ENCODE results near the gene RAB3B.
"Not testable (repeated sequence)": the region's sequence is repeated elsewhere in the genome, so short reads cannot be mapped to it uniquely, and the experiment has no call there.

RAB3B gene

DNA sequence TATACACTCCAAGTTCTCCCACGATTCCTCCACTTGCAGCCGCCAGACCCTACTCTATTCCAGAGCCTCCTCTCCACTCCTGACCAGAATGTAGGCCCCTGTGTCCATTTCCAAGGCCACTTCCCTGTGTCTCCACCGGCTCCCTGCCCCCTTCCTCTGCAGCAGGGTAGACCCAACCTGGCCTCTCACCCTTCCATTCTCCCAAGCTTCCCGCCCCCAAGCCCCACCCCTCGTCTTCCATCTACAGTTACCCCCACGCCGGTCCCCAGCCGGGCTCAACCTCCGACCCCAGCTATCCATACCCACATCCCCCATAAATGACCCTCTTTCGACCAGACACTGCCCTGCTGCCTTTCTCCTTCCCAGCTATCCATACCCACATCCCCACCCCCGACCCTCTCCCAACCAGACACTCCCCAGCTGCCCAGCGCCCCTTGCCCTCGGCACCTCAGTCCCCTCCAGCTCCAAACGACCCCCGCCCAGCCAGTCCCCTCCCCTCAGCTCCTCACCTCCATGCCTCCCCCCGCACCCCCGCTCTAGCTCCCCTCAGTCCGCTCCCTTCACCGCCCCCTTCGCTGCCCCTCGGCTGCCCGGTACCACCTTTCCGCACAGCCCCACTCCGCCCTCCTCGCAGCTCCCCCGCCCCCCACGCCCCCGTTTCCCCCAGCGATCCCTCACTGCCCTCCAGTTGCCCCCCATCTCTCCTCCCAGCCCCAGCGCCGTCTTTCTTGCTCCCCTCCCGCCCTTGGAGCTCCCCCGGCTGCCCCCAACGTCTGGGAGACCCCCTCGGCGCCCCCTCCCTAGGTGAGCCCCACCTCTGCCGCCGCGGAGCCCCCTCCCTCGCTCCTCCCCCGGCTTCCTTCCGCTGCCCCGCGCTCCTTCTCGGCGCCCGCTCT is 670 bp downstream of the RAB3B start:
- DNase-seq (ENCODE audit: low read depth in 2 of 2), result no peak

- no peak for DNase-seq (ENCODE audit: low read depth in 2 of 2)
Measured at GRCh38 chr1:51988254-51988653, 2.2 kb downstream of the RAB3B start.

DNA sequence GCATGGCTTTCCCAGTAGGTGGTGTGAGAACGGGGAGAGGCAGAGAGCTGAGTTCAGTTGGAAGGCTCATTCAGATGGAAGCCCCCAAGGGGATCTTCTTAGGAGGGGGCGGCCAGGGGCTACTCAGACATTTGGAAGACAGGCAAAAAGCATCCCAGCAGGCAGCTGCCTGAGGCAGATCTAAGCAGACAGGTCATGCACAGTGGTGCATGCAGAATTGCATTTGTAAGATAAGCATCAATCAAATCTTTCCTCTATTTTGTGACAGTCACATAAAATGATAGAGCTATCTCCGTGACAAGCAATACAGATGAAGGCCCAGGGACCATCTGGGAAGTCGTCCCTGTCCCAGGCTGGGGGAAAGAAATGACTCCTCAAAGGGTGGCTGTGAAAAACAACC is 3.8 kb downstream of the RAB3B start:
- no peak for DNase-seq (ENCODE audit: low read depth in 2 of 2)

DNA sequence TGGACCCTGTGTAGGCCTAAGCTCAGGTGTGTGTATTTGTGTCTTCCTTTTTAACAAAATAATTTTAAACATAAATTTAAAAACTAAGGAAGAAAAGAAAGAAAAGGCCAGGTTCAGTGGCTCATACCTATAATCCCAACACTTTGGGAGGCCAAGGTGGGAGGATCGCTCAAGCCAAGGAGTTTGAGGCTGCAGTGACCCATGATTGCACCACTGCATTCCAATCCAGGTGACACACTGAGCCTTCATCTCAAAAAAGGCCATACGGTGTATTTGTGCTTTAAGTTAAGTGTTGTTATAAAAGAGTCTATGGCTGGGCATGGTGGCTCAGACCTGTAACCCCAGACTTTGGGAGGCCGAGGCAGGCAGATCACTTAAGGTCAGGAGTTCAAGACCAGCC is 8.3 kb downstream of the RAB3B start:
- DNase-seq (ENCODE audit: low read depth in 2 of 2), result no peak

- no peak for DNase-seq (ENCODE audit: low read depth in 2 of 2)
Measured at GRCh38 chr1:51981555-51981954, 8.9 kb downstream of the RAB3B start.

DNA sequence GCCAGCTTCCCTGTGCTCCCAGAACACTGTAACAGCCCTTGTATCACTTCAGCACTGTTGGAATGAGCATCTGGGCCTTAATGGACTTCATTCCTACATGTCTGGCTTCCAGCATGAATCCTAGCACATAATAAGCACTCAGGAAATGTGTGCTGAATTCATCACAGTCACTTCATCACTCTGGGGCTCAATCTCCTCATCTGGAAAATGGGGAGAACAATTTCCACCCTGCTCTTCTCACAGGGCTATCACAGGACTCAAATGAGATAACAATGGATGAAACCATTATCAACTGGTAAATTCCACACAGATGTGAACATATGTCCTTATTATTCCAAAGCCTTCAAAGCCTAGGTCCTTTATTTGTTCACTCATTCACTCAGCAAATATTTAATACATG is 12.4 kb downstream of the RAB3B start:
- no peak for DNase-seq (ENCODE audit: low read depth in 2 of 2)

DNA sequence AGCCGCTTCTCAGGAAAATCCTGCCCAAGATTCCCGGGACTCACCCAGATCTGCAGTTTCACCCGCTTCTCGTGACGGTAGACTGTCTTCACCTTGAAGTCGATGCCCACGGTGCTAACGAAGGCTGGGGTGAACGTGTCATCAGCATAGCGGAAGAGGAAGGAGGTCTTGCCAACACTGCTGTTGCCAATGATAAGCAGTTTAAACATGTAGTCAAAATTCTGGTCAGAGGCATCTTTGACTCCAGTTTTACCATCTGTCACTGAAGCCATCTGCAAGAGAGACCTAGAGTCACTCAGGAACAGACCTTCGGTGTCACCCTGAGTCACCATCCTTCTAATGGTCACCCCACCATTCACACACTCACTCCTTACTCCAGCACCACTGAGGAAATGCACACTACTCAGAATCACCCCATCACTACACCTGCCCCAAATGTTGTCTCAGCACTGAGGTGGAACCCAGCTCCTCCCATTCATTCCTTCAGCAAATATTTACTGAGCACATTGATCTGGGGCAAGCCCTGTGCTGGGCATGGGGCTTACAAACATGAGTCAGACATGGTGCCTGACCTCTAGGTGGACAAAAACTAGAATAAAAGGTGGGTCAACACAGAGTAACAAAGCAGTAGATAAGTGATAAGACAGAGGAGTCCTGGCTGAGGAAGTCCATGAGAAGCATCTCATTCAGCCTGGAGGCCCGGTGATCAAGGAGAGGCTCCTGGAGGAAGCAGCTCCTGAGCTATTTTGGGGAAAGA is 13.5 kb downstream of the RAB3B start:
- no peak for DNase-seq (ENCODE audit: low read depth in 2 of 2)

- DNase-seq (ENCODE audit: low read depth in 2 of 2), result no peak
Measured at GRCh38 chr1:51973587-51974474, 16.7 kb downstream of the RAB3B start.

GRCh38 chr1:51969038-51969705 is 21.3 kb downstream of the RAB3B start:
- DNase-seq (ENCODE audit: low read depth in 2 of 2), result no peak

DNA sequence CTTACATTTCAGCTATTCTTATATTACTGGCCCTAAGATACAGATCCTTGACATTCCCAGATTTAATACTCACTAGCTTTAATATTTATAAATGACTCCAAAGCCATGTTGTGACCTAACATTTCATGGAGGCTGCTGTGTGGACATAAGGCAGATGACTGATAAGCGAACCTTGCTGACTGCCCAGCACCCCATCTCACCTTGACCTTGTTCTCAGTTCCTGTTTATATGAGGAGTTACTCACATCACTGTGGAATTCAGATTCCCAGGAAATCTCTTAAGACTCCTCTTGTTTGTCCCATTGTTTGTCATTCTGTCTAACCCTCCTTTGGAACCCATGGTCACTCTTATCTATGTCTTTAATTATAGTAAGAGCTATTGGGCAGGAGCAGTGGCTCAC is 21.9 kb downstream of the RAB3B start:
- DNase-seq (ENCODE audit: low read depth in 2 of 2), result no peak

DNA sequence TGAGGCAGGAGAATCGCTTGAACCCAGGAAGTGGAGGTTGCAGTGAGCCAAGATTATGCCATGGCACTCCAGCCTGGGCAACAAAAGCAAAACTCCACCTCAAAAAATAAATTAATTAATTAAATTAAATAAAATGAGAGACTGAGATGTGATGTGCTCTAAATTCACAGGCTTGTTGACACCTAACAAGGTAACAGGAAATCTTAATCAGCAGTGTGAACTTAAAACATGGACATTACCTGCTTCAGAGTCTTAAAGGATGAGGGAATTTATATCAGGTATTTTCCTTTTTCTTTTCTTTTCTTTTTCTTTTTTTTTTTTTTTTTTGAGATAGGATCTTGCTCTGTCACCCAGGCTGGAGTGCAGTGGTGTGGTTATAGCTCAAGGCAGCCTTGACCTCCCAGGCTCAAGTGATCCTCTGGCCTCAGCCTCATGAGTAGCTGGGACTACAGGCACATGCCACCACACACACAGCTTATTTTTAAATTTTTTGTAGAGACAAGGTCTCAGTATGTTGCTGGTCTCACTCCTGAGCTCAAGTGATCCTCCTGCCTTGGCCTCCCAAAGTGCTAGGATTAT is 23.2 kb downstream of the RAB3B start:
- not testable (repeated sequence) for DNase-seq (ENCODE audit: low read depth in 2 of 2)

DNA sequence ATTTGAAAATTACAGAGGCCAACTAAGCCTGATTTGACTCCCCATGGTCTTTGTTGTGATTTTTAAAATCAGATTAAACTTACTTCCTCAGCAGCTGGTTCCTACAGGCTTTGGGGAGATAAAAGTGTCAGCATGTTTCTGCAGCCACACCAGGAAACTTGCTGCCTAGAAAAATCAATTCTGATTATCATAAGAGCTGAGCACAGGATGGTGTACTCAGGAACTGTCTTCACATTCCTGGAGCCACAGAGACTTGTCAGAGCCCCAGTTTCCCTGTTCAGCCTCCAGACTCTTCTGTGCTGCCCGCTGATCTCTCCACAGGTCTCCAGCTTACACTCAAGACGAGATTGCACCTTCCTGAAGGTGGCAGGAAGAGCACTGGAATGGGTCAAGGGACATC is 23.9 kb downstream of the RAB3B start:
- no peak for DNase-seq (ENCODE audit: low read depth in 2 of 2)

DNA sequence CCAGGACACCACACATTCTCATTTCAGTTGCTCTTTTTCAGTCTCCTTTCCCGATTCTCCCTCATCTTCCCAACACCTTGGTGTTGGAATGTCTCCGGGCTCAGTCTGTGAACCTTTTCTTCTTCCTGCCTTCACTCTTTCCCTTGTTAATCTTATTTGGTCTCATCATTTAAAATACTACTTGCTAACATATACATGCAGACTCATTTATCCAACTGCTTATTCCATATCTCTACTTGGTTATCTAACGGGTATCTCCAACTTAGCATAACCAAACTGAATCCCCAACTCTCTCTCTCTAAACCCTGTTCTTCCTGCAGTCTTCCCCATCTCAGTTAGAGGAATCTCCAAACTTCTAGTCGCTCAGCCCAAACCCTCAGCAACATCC is 26.2 kb downstream of the RAB3B start:
- no peak for DNase-seq (ENCODE audit: low read depth in 2 of 2)

GRCh38 chr1:51963592-51964308 is 26.8 kb downstream of the RAB3B start:
- no peak for DNase-seq (ENCODE audit: low read depth in 2 of 2)

- DNase-seq (ENCODE audit: low read depth in 2 of 2), result no peak
Measured at GRCh38 chr1:51962486-51963356, 27.8 kb downstream of the RAB3B start.

DNA sequence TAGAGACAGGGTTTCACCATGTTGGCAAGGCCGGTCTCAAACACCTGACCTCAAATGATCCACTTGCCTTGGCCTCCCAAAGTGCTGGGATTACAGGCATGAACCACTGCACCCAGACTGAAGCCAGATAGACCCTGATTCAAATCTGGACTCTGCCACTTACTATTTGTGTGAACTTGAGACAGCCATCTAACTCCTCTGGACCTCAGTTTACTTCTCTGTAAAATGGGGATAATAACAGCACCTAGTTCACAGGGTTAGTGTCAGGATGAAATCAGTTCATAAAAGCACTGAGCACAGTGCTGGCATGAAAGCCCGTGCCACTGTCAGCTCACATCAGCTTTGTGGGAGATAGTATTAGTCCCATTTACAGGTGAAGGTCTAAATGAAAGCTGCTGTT is 28.5 kb downstream of the RAB3B start:
- DNase-seq (ENCODE audit: low read depth in 2 of 2), result no peak

- no peak for DNase-seq (ENCODE audit: low read depth in 2 of 2)
Measured at GRCh38 chr1:51961231-51961630, 29.3 kb downstream of the RAB3B start.

- DNase-seq (ENCODE audit: low read depth in 2 of 2), result no peak
Measured at GRCh38 chr1:51960262-51960661, 30.2 kb downstream of the RAB3B start.

DNA sequence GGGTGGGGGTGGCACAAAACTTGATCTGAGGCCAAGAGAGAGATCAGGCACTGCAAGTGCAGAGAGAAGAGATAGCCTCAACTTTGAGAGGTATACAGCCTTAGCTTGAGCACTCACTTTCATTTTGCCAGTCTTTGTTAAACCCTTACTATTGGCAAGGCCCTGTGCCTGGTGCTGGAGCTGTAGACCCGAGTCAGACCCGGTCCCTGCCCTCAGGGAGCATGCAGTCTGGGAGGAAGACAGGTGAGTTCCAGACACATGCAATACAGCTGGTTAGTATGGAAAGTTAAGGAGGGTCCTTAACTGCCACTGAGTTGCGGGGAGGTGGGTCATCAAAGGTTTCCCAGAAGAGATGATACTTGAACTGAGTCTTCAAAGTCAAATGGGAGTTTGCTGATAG is 31.7 kb downstream of the RAB3B start:
- no peak for DNase-seq (ENCODE audit: low read depth in 2 of 2)

DNA sequence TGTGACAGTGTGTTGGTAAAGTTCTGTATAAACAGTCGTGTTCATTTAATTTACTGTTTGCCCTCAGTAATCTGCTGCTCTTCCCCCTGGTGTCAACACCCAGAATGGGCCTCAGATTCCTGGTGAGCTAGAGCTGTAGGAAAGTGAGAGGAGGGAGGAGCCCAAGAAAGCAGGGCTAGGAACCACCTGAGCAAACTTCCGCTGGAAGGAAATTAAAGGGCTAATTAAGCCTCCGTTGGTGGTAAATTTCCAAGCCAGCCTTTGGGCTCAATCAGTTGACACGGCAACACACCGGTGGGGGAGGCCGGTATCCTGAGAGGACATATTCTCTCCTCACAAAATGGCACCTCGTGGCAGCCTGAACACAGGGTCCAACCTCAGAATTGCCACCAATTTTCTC is 32.9 kb downstream of the RAB3B start:
- no peak for DNase-seq (ENCODE audit: low read depth in 2 of 2)
